SIG-M5 (cell line): Measurements from ENCODE around the gene TRIM28.

Source experiments
- DNase-seq: peaks from one replicate; lab custom pipeline; 2025; lab: John Stamatoyannopoulos, UW

The TRIM28 gene

DNA sequence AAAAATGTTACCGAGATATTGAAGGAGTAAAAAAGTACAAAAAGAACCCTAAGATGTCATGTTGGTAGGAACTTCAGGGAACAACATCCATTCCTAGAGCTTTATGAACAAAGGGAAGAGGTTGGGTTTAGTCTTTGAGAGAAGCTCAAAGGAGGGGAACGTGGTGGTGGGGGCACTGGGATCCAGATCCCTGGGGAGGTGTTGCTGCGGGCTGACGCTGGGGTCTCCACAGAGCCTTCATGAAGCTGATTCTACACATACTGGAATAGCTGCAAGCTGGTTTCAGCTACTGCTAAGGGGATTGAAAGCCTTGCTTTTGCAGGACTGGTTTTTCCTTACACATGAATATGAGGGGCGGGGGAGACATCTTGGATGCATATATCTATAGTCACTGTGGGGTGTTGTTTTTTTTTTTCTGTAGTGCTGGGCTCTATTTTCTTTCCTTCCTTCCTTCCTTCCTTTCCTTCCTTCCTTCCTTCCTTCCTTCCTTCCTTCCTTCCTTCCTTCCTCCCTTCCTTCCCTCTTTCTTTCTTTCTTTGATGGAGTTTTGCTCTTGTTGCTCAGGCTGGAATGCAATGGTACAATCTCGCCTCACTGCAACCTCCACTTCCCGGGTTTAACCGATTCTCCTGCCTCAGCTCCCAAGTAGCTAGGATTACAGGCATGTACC is 35.7 kb downstream of the TRIM28 start:
- no peak for DNase-seq

DNA sequence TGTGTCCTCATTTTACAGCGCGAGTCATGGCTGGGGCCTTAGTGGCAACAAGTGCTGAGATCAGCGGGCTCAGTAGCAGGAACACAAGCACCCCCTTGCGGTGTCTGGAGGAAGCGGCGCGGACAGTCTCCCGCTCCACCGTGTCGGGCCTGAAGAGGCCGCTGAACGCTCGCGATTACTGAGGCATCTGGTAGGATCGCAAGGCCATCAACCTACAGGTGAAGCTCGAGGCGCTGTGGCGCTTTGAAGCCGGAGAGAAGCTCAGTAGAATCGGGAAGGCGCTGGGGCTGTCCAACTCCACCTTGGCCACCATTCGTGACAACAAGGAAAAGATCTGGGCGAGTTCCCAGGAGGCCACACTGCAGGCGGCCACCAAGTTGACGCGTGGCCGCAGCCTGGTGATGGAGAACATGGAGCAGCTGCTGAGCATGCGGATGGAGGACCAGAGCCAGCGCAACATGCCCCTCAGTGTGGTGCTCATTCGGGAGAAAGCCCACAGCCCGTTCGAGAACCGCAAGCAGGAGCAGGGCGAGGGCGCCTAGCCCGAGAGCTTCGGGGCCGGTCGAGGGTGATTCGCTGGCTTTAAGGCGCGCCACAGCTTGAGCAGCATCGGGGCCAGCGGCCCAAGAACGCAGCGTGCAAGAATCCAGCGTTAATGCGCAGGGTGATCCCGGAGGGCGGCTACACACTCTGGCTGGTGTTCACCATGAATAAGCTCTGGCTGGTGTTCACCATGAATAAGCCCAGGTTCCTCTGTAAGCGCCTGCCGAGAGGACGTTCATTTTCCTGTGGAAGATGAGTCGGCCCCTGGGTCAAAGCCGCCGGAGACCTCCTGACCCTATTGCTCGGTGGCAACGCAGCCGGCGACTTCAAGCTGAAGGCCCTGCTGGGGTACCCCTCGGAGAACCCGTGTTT is 37.6 kb downstream of the TRIM28 start:
- DNase-seq: no peak

DNA sequence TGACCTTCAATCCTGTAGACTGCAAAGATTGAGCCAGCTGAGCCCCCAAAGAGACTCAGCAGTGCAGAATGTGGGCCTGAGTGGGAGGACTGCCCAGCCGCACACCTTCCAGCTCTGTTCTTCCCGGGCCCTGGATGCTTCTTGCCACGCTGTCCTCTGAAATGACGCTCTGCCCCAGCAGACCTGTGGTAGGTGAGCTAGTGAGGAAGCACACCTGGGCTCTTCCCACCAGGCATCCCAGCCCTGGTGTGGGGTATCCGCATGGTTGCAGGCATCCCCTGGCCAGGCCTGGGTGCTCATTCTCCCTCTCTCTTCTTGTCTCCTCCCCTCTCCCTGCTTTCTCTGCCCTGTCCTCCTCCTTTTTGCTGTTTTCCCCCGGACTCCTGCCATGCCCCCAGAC is 39.1 kb downstream of the TRIM28 start:
- DNase-seq: no peak

DNA sequence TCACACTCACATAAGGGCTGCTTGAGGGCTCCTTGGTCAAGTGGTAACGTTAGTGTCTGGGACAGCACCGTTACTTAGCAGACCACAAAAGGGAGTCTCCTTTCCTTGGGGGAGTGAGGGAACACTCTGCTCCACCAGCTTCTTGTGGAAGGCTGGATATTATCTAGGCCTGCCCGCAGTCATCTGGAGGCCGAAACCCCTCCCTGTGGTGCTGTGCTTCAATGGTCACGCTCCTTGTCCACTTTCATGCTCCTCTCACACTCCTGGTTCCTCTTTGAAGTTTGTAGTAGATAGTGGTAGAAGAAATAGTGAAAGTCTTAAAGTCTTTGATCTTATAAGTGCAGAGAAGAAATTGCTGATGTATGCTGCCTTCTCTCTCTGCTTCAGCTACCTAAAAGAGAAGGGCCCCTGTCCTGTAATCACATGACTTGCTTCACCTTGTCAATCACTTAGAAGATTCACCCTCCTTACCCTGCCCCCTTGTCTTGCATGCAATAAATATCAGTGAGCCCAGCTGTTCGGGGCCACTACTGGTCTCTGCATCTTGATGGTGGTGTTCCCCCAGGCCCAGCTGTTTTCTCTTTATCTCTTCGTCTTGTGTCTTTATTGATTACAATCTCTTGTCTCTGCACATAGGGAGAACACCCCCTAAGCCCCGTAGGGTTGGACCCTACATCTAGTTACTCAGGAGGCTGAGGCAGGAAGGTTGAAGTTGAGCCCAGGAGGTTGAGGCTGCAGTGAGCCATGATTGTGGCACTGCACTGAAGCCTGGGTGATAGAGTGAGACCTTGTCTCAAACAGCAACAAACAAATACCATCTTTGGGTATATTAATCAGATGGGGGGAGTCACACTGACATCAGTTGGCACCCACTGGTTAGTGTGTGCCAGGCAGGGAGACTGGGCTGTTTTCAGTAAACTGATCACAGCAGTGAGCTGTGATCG is 40.9 kb downstream of the TRIM28 start:
- DNase-seq: no peak

DNA sequence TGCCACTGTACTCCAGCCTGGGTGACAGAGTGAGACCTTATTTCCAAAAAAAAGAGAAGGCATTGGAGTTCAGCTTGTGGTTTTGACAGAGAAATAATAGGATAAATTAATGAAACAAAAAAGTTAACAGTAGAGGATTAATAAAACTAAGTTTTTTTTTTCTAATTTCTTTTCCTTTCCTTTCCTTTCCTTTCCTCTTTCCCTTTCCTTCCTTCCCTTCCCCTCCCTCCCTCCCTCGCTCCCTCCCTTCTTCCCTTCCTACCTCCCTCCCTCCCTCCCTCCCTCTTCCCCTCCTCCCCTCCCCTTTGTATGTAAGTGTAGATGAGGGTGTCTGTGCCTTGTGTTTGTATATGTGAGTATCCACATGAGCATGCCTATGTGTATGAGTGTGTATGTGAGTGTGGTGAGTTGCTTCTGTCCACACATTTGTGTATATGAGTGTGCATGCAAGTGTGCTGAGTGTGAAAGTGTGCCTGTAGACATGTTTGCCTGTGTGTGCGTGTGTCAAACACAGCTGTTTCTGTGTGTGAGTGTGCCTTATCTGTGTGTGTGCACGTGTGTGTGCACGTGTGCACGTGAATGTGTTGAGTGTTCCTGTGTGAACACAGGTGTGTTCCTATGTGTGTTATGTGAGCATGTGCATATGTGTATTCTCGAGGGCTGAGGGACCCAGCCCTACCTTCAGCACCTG is 41.7 kb downstream of the TRIM28 start:
- DNase-seq: no peak

DNA sequence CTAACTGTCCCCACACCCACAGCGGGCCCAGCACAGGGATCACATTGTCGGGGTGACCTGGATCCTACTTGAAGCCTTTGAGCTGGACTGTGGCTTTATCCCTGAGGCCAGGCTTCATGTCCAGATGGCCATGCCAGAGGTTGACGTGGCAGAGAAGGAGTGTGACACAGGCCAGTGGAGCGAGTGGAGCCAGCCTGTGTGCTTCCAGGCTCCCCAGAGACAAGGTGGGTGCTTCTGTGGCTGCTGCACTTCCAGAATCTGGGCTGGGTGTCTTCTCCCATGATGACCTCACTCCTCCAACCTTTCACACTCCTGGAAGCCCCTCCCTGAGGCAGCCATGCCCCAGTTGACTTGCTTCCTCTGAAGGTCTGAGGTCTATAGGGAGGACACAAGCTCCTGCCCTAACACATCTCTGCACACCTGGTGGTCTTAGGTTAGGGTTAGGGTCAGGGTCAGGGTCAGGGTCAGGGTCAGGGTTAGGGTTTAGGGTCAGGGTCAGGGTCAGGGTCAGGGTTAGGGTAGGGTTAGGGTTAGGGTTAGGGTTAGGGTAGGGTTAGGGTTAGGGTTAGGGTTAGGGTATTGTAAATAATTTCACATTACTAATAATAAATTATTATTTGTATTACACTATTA is 42.4 kb downstream of the TRIM28 start:
- no peak for DNase-seq
